HepG2 (cell line): ENCODE measurements around the gene MUC4. TPM values are rescaled to one million over a fixed set of nuclear protein-coding genes. Genes with fewer than 3 reads are reported as not detected.

Source experiments
- ATAC-seq: fragments of 200-7000 bp; cut with Tn5 transposase; 3 replicates; pipeline ENCODE4 v1.9.1; 2020; ENCODE audit warnings: mild to moderate bottlenecking, moderate library complexity
- BruUV-seq: library from RNA; stranded (reverse); fragments of 400-500 nt; replicated peaks from 2 replicates; lab custom pipeline; 2021; lab: Mats Ljungman, UMichigan
- CTCF ChIA-PET: fragments of 300-600 bp; formaldehyde crosslinking; extraction: SDS; loops from one replicate; lab custom pipeline; 2021; ENCODE audit warnings: low total read pairs, inconsistent platforms, low intra/inter-chr PET ratio; lab: Yijun Ruan, JAX
- POLR2A ChIA-PET: fragments of 350-600 bp; sonication (Branson Sonifier 250); formaldehyde crosslinking; loops from one replicate; lab custom pipeline; 2020; ENCODE audit warnings: antibody characterized with exemption, inconsistent platforms; lab: Yijun Ruan, JAX
- DNase-seq: peaks from one replicate; pipeline ENCODE4 v3.0.0-alpha.2; 2015; ENCODE audit warnings: low spot score
- FAIRE-seq: peaks from 3 replicates; lab custom pipeline; 2011; peaks lifted over from hg19 to GRCh38; lab: Jason Lieb, UNC
- H2AFZ ChIP-seq: one replicate; pipeline ENCODE4 v1.6.1; 2011; ENCODE audit warnings: low read length, inconsistent platforms
- H3K27ac ChIP-seq: fragments of 300-600 bp; 3 replicates; pipeline ENCODE4 v1.8.0; 2011; ENCODE audit warnings: mixed run types, mild to moderate bottlenecking, mixed read lengths, low read length, inconsistent platforms; ENCODE audit not compliant: insufficient read depth; ENCODE audit errors: extremely low read length
- H3K27me3 ChIP-seq, 2 experiments: fragments of 200-600 bp in 1 of 2; 2 replicates in 1 of 2; 3 replicates in 1 of 2; pipeline versions ENCODE4 v1.6.0 to v1.8.0; 2011; ENCODE audit warnings: low read length in 2 of 2, mild to moderate bottlenecking in 2 of 2, moderate library complexity in 2 of 2, inconsistent platforms in 1 of 2; ENCODE audit not compliant: insufficient read depth in 2 of 2, control insufficient read depth in 1 of 2
- H3K36me3 ChIP-seq, 2 experiments: fragments of 200-600 bp in 1 of 2; replicated peaks in 1 of 2; 2 replicates in 1 of 2; 3 replicates in 1 of 2; pipeline versions ENCODE4 v1.5.1 to v1.8.0; 2011; ENCODE audit warnings: low read length in 2 of 2, inconsistent platforms in 1 of 2; ENCODE audit not compliant: insufficient read depth in 2 of 2, control insufficient read depth in 1 of 2
- H3K4me1 ChIP-seq: 2 replicates; pipeline ENCODE4 v1.5.1; 2012; ENCODE audit warnings: low read length, inconsistent platforms; ENCODE audit not compliant: insufficient read depth
- H3K4me2 ChIP-seq: 2 replicates; pipeline ENCODE4 v1.6.0; 2011; ENCODE audit warnings: low read depth, low read length, inconsistent platforms
- H3K4me3 ChIP-seq, 3 experiments: fragments of 200-600 bp in 1 of 3; sonication (generic), shearing (Covaris generic) in 1 of 3; replicated peaks in 1 of 3; 2 replicates each; pipeline ENCODE4 v1.5.1; 2011 to 2016; ENCODE audit warnings: low read length in 3 of 3, inconsistent platforms in 2 of 3, low read depth in 2 of 3, mild to moderate bottlenecking in 2 of 3, control low read depth in 1 of 3, mixed read lengths in 1 of 3; ENCODE audit not compliant: insufficient read depth in 1 of 3
- H3K79me2 ChIP-seq: one replicate; pipeline ENCODE4 v1.6.1; 2011; ENCODE audit warnings: low read length, inconsistent platforms; ENCODE audit not compliant: insufficient read depth
- H3K9ac ChIP-seq: 2 replicates; pipeline ENCODE4 v1.6.0; 2011; ENCODE audit warnings: mild to moderate bottlenecking, low read depth, low read length, inconsistent platforms; ENCODE audit not compliant: insufficient read depth
- H3K9me3 ChIP-seq: 2 replicates; pipeline ENCODE4 v1.5.1; 2012; ENCODE audit warnings: mild to moderate bottlenecking, low read length
- H4K20me1 ChIP-seq: 2 replicates; pipeline ENCODE4 v1.6.0; 2011; ENCODE audit warnings: inconsistent platforms, mild to moderate bottlenecking, low read length, moderate library complexity; ENCODE audit not compliant: insufficient read depth
- KLF15 ChIP-seq: sonication (generic); formaldehyde crosslinking; IDR thresholded peaks from 2 replicates; pipeline ENCODE4 v1.8.1; 2023; ENCODE audit warnings: borderline replicate concordance, mild to moderate bottlenecking, inconsistent platforms, missing genetic modification reagents, mixed read lengths
- LCORL ChIP-seq, 2 experiments: fragments of 450-650 bp in 1 of 2; sonication (generic) in 1 of 2; formaldehyde crosslinking in 1 of 2; IDR thresholded peaks; 2 replicates each; pipeline versions ENCODE4 v1.5.0 to v1.6.1; 2017 to 2020; ENCODE audit warnings: antibody characterized with exemption in 1 of 2, missing genetic modification reagents in 1 of 2
- POLR2G ChIP-seq: fragments of 200-400 bp; formaldehyde crosslinking; IDR thresholded peaks from 2 replicates; pipeline ENCODE4 v1.6.1; 2018; ENCODE audit warnings: mild to moderate bottlenecking, low read depth, low read length, moderate library complexity
- ZFP36L1 ChIP-seq: sonication (generic); formaldehyde crosslinking; IDR thresholded peaks from 2 replicates; pipeline ENCODE4 v1.8.0; 2022; ENCODE audit warnings: mild to moderate bottlenecking, missing genetic modification reagents, moderate library complexity
- ZNF549 ChIP-seq: sonication (generic); formaldehyde crosslinking; IDR thresholded peaks from 2 replicates; pipeline ENCODE4 v1.5.0; 2020; ENCODE audit warnings: missing genetic modification reagents
- WGBS: methylation state at CpG from one replicate; pipeline ENCODE4 v1.1.6; 2017; ENCODE audit warnings: low lambda C conversion rate; 5-methylcytosine and 5-hydroxymethylcytosine counted together
- in situ Hi-C: cut with HindIII; loops from 2 replicates; pipeline ENCODE4 v1.10.0; 2017; ENCODE audit warnings: low pct_unique_long_range_greater_than_20kb; ENCODE audit not compliant: extremely low pct_ligation_motif_present
- intact Hi-C: fragments of 100-400 bp; cut with micrococcal nuclease; formaldehyde crosslinking; loops from one replicate; pipeline ENCODE4 v1.10.0; 2022; ENCODE audit not compliant: unreplicated experiment
- microRNA counts: library from miRNA; unstranded; fragments of <30 nt; microRNA quantifications from one replicate; lab custom pipeline; 2015
- microRNA-seq: library from miRNA; unstranded; fragments of <30 nt; microRNA quantifications from one replicate; pipeline ENCODE4, GENCODE V29; 2020
- polyA plus RNA-seq, 8 experiments: library from polyadenylated mRNA; depleted of rRNA in 3 of 8; stranded (reverse) in 7 of 8; unstranded in 1 of 8; fragments of >200 nt; fragmentation: Illumina TruSeq in 4 of 8; extraction: Trizol in 4 of 8; gene quantifications; 2 replicates each; pipeline versions ENCODE4 v1.2.1 to v1.2.3, GENCODE V29; 2011 to 2016; ENCODE audit warnings: low read depth in 4 of 8, missing spikeins in 1 of 8, mixed read lengths in 1 of 8; ENCODE audit not compliant: insufficient read depth in 1 of 8
- small RNA-seq, 3 experiments: library from RNA; depleted of rRNA; stranded (forward); fragments of <200 nt; gene quantifications; one replicate each; pipeline ENCODE3, GENCODE V24; 2012; ENCODE audit warnings: low read depth in 2 of 3, low replicate concordance in 1 of 3; ENCODE audit not compliant: insufficient read length in 3 of 3, insufficient read depth in 2 of 3
- total RNA-seq, 5 experiments: library from RNA; depleted of rRNA; stranded (reverse); fragments of >200 nt; fragmentation: Illumina TruSeq; extraction: Trizol; gene quantifications; 2 replicates each; pipeline ENCODE4 v1.2.3, GENCODE V29; 2016; ENCODE audit warnings: low read depth in 1 of 5

Gene MUC4
- total and polyA plus RNA-seq, 2 of the 13 experiments (the other 11 are each of a cell fraction or from before 2014, with no cell fraction given) = not detected

- 96% methylated on average over 4 of the region's 4 CpGs for WGBS
- Histone ChIP-seq H3K27ac (no peak overlapping the region), H4K20me1 (no peaks in the 10 kb centered on the region), H2AFZ (no peak overlapping the region), H3K4me3 (no peak overlapping the region), H3K4me1 (no peaks in the 10 kb centered on the region), H3K9me3 (no peaks in the 10 kb centered on the region), H3K79me2 (no peaks in the 10 kb centered on the region), H3K27me3 (no peaks in the 10 kb centered on the region), H3K36me3 (peaks cover 4 to 10% of the 10 kb centered on the region in 2 experiments; a peak in 4 of 5 replicates), H3K4me2 (no peak overlapping the region), H3K9ac (no peak overlapping the region)
- intact Hi-C loops (no loop called here), in situ Hi-C loops (loop anchor here (25.0 kb wide), 1 partner anchor 264 kb away; no protein-coding TSS in a partner anchor)
- no peak for TF ChIP-seq ZFP36L1 (CRISPR knock-in tag)
- no peak for TF ChIP-seq KLF15 (CRISPR knock-in tag)
- no TSS peak for BruUV-seq
- ChIA-PET CTCF (no interaction called here), POLR2A (no interaction called here)
- FAIRE-seq (no peak), ATAC-seq (no peak), DNase-seq (no peak)
Measured at GRCh38 chr3:195698325-195698646, 113.4 kb downstream of the MUC4 start.

- no peaks in the 10 kb centered on the region for H4K20me1 ChIP-seq
- H3K4me1 ChIP-seq = no peaks in the 10 kb centered on the region
- WGBS = 90% methylated on average over 11 of the region's 11 CpGs
- no peak overlapping the region for H3K4me3 ChIP-seq
- H3K79me2 ChIP-seq = no peaks in the 10 kb centered on the region
- BruUV-seq = no TSS peak
- FAIRE-seq (peak; percentile 18), ATAC-seq (no peak), DNase-seq (no peak)
- H3K9me3 ChIP-seq = no peaks in the 10 kb centered on the region
- in situ Hi-C loops (loop anchor here (25.0 kb wide), 1 partner anchor 265 kb away; no protein-coding TSS in a partner anchor), intact Hi-C loops (no loop called here)
- no peak overlapping the region for H3K27ac ChIP-seq
- H3K9ac ChIP-seq = no peak overlapping the region
- H3K4me2 ChIP-seq = no peak overlapping the region
- H2AFZ ChIP-seq = no peak overlapping the region
- TF ChIP-seq LCORL (IDR thresholded peaks at IDR 0.05) (0 out of 2 replicates have a peak, but pooled peaks have one; percentile 16), LCORL (CRISPR knock-in tag; IDR thresholded peaks at IDR 0.05) (no peak), POLR2G (0 out of 2 replicates have a peak, but pooled peaks have one; percentile 25), ZNF549 (no peak)
- POLR2A ChIA-PET = no interaction called here
- H3K36me3 ChIP-seq = peaks cover 4 to 13% of the 10 kb centered on the region in 2 experiments; a peak in 4 of 5 replicates
- CTCF ChIA-PET = no interaction called here
- H3K27me3 ChIP-seq = no peaks in the 10 kb centered on the region
Measured at GRCh38 chr3:195697582-195698324, 114.0 kb downstream of the MUC4 start.

MicroRNA genes within 50 kb of the gene (microRNA counts, 767-probe panel; counts per million panel counts)
- not detected for microRNA hsa-miR-570-3p (lab: Ali Mortazavi, UCI)

Small RNAs within 50 kb of the gene (microRNA-seq; reads per million reads assigned to microRNA genes)
- gene MIR570 = 2.0 reads per million, percentile 9 among the genes with 10 or more reads in this experiment

Small RNAs within 50 kb of the gene (small RNA-seq; reads per million reads assigned to genes)
- 0 to 11.6 (median 6.8) reads per million in 3 experiments for gene MIR570

Other genes starting within 250 kb of the MUC4 start
- not detected in 2 replicates for gene APOD, start 228.0 kb downstream of the MUC4 start, total RNA-seq (2016; rRNA removed; fragmentation: Illumina TruSeq; extraction: Trizol)
- 0.13 TPM in 1 of 2 replicates, not detected in the other for gene APOD, start 228.0 kb downstream of the MUC4 start, polyA plus RNA-seq (2011; rRNA removed)
- gene MUC20, start 91.0 kb downstream of the MUC4 start, total RNA-seq (2016; rRNA removed; fragmentation: Illumina TruSeq; extraction: Trizol) = 0.24 TPM in 1 of 2 replicates, not detected in the other
- 0.83 and 1.2 TPM in 2 replicates for gene MUC20, start 91.0 kb downstream of the MUC4 start, polyA plus RNA-seq (2011; rRNA removed)
- 3.5 and 5.8 TPM in 2 replicates for gene TNK2, start 96.6 kb upstream of the MUC4 start, total RNA-seq (2016; rRNA removed; fragmentation: Illumina TruSeq; extraction: Trizol)
- 4.6 and 7.5 TPM in 2 replicates for gene TNK2, start 96.6 kb upstream of the MUC4 start, polyA plus RNA-seq (2011; rRNA removed)